HG03354 (cell line): ENCODE measurements around the gene PCGF6.
"Not testable (repeated sequence)": the region's sequence is repeated elsewhere in the genome, so short reads cannot be mapped to it uniquely, and the experiment has no call there.

Experiments used
- ATAC-seq: cut with Tn5 transposase; IDR thresholded peaks from one replicate; pipeline ENCODE4 v1.9.1; 2021; ENCODE audit warnings: mild to moderate bottlenecking; ENCODE audit not compliant: unreplicated experiment, poor library complexity, severe bottlenecking

The PCGF6 gene

GRCh38 chr10:103350517-103351260 is at the start of gene PCGF6:
Gene PCGF6 (minus strand): TSS chr10:103351140. CDS start chr10:103351066, 74 bp downstream.
- peak; percentile 77 for ATAC-seq

DNA sequence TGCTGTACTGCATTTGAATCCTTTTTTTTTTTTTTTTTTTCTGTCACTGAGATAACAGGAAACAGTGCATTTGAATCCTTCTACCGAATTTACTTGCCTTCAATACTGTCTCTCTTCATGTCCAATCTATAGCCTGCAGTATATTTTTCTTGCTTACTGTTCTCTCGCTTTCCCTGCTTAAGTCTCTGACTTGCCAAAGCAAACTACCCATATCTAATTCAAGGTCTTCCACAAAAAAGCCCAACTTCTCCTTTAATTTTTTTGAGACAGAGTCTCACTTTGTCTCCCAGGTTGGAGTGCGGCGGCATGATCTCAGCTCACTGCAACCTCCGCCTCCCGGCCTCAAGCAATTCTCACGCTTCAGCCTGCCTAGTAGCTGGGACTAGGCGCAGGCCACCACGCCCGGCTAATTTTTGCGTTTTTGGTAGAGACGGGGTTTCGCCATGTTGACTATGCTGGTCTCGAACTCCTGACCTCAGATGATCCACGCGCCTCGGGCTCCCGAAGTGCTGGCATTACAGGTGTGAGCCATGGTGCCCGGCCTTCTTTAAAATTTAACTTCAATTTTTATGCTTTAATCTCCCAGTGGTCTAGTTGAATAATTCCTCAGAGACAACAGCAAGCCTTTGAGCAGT is 46.4 kb upstream of the PCGF6 start:
- no peak for ATAC-seq

- ATAC-seq, result no peak
These were observed 45.8 kb upstream of the PCGF6 start for GRCh38 chr10:103396789-103397087.

DNA sequence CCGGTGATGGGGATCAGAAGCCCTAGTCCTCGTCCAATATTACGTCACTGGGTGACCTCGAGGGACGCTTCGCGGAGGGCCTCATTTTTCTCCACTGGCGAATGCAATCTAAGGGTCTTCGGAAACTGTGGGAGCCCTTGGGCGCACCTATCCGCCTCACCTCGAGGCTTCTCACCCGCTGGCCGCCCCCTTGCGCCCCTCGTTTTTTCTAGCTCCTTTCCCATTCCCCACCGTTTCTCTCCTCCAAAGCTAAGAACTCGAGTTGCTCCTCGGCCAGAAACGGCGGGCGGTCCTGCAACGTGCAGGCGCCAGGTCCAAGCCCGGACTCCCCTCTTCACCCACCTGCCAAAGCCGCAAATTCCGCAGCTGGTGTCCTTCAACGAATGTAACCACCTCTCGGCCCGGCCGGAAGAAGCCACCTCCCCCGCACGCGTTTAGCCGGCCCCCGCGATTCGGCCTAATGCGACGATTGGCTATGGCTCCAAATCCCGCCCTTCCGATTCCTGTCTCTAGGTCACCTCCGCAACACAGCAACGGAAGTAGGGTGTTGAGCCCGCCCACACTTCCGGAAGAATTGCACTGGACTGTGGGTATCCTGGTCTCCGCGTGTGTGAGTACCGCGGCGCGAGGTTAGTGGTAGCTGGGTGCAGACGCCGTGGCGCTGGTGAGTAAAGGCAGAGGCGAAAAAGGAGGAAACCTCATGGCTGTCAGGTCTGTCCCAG is 45.3 kb upstream of the PCGF6 start, which contains the start of the genes ATP5MK and PDCD11:
TSS of gene ATP5MK (minus strand) at position 409 of the 722 bp plus-strand sequence. CDS start 4,018 bp downstream, outside the sequence.
TSS of gene PDCD11 (plus strand) at position 560 of the 722 bp plus-strand sequence. CDS start 1,801 bp downstream, outside the sequence.
- ATAC-seq, result peak; percentile 99

DNA sequence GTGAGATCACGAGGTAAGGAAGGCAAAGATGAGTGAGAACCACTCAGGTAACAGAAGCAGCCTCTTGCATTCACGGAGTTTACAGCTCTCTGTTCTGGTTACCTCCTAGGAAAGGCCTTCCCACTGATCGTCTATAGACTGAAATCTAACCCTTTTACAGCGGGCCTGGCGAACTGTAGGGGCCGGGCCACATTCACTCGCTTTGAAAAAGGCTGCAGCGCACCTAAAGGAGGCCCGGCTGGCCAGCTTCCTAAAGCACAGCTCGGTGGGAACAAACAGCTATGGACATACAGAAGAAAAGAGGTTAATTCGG is 44.8 kb upstream of the PCGF6 start:
- peak; percentile 3 for ATAC-seq

DNA sequence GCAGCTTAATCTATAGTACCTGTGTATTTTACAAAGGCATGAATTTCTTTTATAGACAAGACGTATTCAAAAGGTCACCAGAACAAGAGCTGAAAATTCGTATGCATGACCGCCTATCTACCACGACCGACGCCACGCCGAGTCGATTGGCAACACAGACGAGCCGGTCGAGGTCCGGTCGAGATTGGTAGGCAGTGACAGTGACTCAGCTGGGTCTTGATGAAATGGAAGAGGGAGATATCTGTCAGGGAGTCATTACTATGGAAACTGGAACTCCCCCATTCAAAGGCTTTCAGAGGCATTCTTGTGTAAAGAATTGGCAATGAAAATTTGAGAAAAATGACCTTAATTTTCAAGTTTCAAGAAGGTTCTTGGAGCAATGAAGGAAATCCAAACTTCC is 43.2 kb upstream of the PCGF6 start:
- ATAC-seq, result no peak

GRCh38 chr10:103382769-103383168 is 31.8 kb upstream of the PCGF6 start:
- ATAC-seq, result no peak

GRCh38 chr10:103374263-103374662 is 23.3 kb upstream of the PCGF6 start:
- ATAC-seq, result no peak

DNA sequence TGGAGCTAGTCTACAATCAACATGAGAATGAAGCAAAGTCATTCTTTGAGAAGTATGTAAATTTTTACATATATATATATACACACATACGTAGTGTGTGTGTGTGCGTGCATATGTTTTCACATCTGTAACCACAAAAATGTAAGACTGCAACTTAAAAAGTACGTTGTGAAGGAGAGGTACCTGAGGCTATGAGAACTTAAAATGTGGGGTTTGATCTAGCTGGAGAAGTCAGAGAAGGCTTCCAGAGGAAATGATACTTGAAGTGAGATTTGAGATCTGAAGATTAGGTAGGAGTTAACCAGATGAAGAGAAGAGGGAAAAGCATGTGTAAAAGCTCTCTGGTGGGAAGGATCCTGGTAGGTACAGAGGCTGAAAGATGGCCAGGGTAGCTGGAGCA is 22.6 kb upstream of the PCGF6 start:
- no peak for ATAC-seq

DNA sequence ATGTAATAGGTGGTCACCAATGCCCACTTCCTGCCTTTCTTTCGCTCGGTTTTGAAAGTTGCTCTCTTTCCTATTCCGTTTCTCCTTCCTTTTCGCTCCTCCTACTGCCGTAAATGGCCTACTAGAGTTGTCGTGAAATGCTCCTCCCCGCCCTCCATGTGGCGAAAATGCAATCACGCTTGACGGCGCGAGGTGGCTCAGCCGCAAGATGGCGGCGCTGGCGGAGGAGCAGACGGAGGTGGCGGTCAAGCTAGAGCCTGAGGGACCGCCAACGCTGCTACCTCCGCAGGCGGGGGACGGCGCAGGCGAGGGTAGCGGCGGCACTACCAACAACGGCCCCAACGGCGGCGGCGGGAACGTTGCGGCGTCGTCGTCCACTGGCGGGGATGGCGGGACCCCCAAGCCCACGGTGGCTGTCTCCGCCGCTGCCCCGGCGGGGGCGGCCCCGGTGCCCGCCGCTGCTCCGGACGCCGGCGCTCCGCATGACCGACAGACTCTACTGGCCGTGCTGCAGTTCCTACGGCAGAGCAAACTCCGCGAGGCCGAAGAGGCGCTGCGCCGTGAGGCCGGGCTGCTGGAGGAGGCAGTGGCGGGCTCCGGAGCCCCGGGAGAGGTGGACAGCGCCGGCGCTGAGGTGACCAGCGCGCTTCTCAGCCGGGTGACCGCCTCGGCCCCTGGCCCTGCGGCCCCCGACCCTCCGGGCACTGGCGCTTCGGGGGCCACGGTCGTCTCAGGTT is 17.0 kb upstream of the PCGF6 start, which contains the start of gene TAF5:
TSS of gene TAF5 (plus strand) at position 195 of the 737 bp plus-strand sequence. CDS start at position 209, 14 bp downstream.
- peak; percentile 69 for ATAC-seq

DNA sequence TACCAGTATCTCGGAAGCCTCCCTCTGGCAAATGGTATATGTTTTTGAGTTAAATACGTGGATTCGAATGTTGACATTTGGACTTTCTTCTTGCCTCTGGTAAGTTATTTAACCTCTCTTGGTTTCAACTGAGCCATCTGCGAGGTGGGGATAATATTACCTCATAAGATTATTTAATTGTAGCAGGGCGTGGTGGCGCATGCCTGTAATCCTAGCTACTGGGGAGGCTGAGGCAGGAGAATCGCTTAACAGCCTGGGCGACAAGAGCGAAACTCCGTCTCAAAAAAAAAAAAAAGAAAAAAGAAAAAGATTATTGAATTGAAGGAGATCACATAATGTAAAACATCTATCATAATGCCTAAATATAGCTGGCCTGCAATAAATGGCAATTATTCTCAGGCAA is 16.4 kb upstream of the PCGF6 start:
- ATAC-seq, result no peak

GRCh38 chr10:103360791-103361190 is 9.9 kb upstream of the PCGF6 start:
- not testable (repeated sequence) for ATAC-seq

- ATAC-seq, result not testable (repeated sequence)
These were observed 8.6 kb upstream of the PCGF6 start for GRCh38 chr10:103359493-103359892.

DNA sequence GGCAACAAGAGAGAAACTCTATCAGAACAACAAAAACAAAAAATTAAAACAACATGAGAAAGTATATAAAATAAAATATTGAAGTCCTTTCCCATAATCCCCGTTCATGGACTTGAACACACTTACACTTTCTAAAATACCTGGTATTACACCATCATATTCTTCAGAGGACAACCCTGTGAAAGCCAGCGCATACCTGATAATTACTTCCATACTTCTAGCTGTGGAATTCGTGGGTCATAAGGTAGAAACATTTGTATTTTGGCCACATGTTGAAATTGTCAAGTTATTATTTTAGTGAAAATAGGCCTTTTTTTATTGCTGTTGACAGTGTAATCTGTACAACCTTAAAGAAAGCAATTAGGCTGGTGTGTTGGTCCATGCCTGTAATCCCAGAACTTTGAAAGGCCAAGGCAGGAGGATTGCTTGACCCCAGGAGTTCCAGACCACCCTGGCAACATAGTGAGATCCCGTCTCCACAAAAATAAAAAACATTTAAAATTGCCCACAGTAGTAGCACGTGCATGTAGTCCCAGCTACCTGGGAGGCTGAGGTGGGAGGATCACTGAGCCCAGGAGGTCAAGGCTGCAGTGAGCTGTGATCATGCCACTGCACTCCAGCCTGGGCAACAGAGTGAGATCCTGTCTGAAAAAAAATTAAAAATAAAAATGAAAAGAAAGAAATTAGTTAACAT is 5.1 kb upstream of the PCGF6 start:
- ATAC-seq, result no peak

GRCh38 chr10:103354567-103354966 is 3.6 kb upstream of the PCGF6 start:
- not testable (repeated sequence) for ATAC-seq

DNA sequence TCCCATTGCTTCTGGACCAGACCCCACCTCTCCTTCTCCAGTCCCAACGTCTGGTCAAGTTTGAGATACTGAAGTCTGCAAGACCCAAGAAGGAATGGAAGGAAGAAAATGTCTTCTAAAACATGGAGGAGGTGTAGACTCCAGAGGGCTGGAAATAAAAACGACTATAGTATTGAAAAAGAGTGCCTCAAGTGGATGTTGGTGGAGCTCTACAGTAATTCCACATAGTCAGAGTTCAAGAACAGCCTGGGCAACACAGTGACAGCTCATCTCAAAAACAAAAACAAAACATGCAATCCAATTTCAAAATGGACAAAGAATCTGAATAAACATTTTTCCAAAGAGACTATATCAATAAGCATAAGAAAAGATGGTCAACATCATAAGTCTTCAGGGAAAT is 2.3 kb upstream of the PCGF6 start:
- ATAC-seq, result no peak

GRCh38 chr10:103350175-103350516 is 794 bp downstream of the PCGF6 start:
- no peak for ATAC-seq

GRCh38 chr10:103336370-103336769 is 14.6 kb downstream of the PCGF6 start:
- ATAC-seq, result no peak

DNA sequence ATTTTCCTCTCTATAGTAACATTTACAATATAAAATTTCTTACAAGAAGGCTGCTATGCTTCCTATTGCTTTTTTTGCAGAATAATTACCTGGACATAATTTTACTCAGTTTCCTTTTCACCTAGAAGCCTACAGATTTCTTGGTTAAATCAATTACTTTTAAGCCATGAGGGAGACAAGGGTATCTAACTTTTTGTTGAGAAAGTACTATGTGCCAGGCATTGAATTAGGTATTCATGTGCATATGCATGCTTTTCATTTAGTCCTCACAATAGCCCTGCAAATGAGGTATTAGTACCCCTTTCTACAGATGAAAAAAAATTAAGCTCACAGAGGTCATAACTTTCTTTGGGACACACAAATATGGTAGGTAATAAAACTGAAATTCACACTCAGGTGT is 16.4 kb downstream of the PCGF6 start:
- ATAC-seq, result no peak
